Measurements from ENCODE around the gene NBAS. TPM values are rescaled to one million over a fixed set of nuclear protein-coding genes. Genes with fewer than 3 reads are reported as not detected.

Gene NBAS
- total RNA-seq, 2 experiments from 2014 or later, result 24.3 to 25.5 TPM

GRCh38 chr2:15429032-15429431 lies 132.1 kb downstream of the NBAS start:
- Histone ChIP-seq H3K9me3 (ENCODE audit: control insufficient read depth in 1 of 2, insufficient read depth in 1 of 2, low read length in 2 of 2) (no peaks in the 10 kb centered on the region), H3K4me3 (ENCODE audit: low read length) (no peak overlapping the region), H3K27me3 (ENCODE audit: control insufficient read depth in 1 of 2, insufficient read depth in 2 of 2, low read length in 2 of 2) (no peaks in the 10 kb centered on the region), H3K27ac (ENCODE audit: low read depth in 1 of 2, low read length in 2 of 2) (no peak overlapping the region), H3K36me3 (ENCODE audit: insufficient read depth, low read length) (peaks cover 12% of the 10 kb centered on the region), H3K4me1 (ENCODE audit: insufficient read depth, low read length) (no peaks in the 10 kb centered on the region)
- ATAC-seq (ENCODE audit: poor library complexity) (no peak), DNase-seq (no peak)
- no peaks in the 10 kb centered on the region for H3K9me3 Mint-ChIP-seq
- H3K4me1 Mint-ChIP-seq (ENCODE audit: low read depth), result peaks cover 5% of the 10 kb centered on the region
- no peak overlapping the region for H3K27ac Mint-ChIP-seq
- intact Hi-C loops (cut with DNase I, micrococcal nuclease), result no loop called here
- H3K27me3 Mint-ChIP-seq, result no peaks in the 10 kb centered on the region
- no peak overlapping the region for H3K4me3 Mint-ChIP-seq
- CTCF ChIA-PET, result interaction anchor here (0.6 kb wide), 1 partner anchor 912 kb away, joined by 3 read pairs; no protein-coding TSS in a partner anchor
- no peak for TF ChIP-seq CTCF (IDR thresholded peaks at IDR 0.05)
- peaks cover 34% of the 10 kb centered on the region for H3K36me3 Mint-ChIP-seq (ENCODE audit: low read depth)
- POLR2A ChIA-PET, result no interaction called here

GRCh38 chr2:15427987-15428386 lies 133.1 kb downstream of the NBAS start:
- no peaks in the 10 kb centered on the region for H3K9me3 ChIP-seq (ENCODE audit: control insufficient read depth in 1 of 2, insufficient read depth in 1 of 2, low read length in 2 of 2)
- POLR2A ChIA-PET, result interaction anchor here (0.5 kb wide), 1 partner anchor 38 kb away, joined by 3 read pairs; no protein-coding TSS in a partner anchor
- ATAC-seq (ENCODE audit: poor library complexity) (no peak), DNase-seq (no peak)
- CTCF ChIA-PET, result interaction anchor here (0.5 kb wide), 1 partner anchor 148 kb away, joined by 3 read pairs; no protein-coding TSS in a partner anchor
- no peak overlapping the region for H3K27ac ChIP-seq (ENCODE audit: low read depth in 1 of 2, low read length in 2 of 2)
- intact Hi-C loops (cut with DNase I, micrococcal nuclease), result no loop called here
- Mint-ChIP-seq H3K27me3 (no peaks in the 10 kb centered on the region), H3K9me3 (no peaks in the 10 kb centered on the region), H3K36me3 (ENCODE audit: low read depth) (peaks cover 40% of the 10 kb centered on the region), H3K4me1 (ENCODE audit: low read depth) (peaks cover 3% of the 10 kb centered on the region), H3K27ac (no peak overlapping the region), H3K4me3 (no peak overlapping the region)
- no peaks in the 10 kb centered on the region for H3K27me3 ChIP-seq (ENCODE audit: control insufficient read depth in 1 of 2, insufficient read depth in 2 of 2, low read length in 2 of 2)
- TF ChIP-seq CTCF (IDR thresholded peaks at IDR 0.05), result no peak
- no peaks in the 10 kb centered on the region for H3K4me1 ChIP-seq (ENCODE audit: insufficient read depth, low read length)
- peaks cover 12% of the 10 kb centered on the region for H3K36me3 ChIP-seq (ENCODE audit: insufficient read depth, low read length)
- no peak overlapping the region for H3K4me3 ChIP-seq (ENCODE audit: low read length)

- DNase-seq, result no peak
- Mint-ChIP-seq H3K27me3 (no peaks in the 10 kb centered on the region), H3K9me3 (no peaks in the 10 kb centered on the region), H3K27ac (no peak overlapping the region), H3K4me1 (ENCODE audit: low read depth) (no peaks in the 10 kb centered on the region), H3K4me3 (no peak overlapping the region), H3K36me3 (ENCODE audit: low read depth) (peaks cover 45% of the 10 kb centered on the region)
- Histone ChIP-seq H3K9me3 (ENCODE audit: control insufficient read depth in 1 of 2, insufficient read depth in 1 of 2, low read length in 2 of 2) (no peaks in the 10 kb centered on the region), H3K36me3 (ENCODE audit: insufficient read depth, low read length) (peaks cover 12% of the 10 kb centered on the region), H3K4me3 (ENCODE audit: low read length) (no peak overlapping the region), H3K4me1 (ENCODE audit: insufficient read depth, low read length) (no peaks in the 10 kb centered on the region), H3K27ac (ENCODE audit: low read depth in 1 of 2, low read length in 2 of 2) (no peak overlapping the region), H3K27me3 (ENCODE audit: control insufficient read depth in 1 of 2, insufficient read depth in 2 of 2, low read length in 2 of 2) (no peaks in the 10 kb centered on the region)
- no peak for TF ChIP-seq CTCF (IDR thresholded peaks at IDR 0.05)
- ChIA-PET POLR2A (no interaction called here), CTCF (no interaction called here)
- ATAC-seq (ENCODE audit: poor library complexity), result no peak
- intact Hi-C loops (cut with DNase I, micrococcal nuclease), result no loop called here
These were observed 134.5 kb downstream of the NBAS start for GRCh38 chr2:15426606-15427005.

All from CD4-positive, alpha-beta T cell (primary cell).